Femur (tissue), 1 donor: ENCODE results near the gene MYL7.
A peak's percentile ranks its signal among the peaks of the same experiment; 100 is the strongest.
"Not testable (repeated sequence)": the region's sequence is repeated elsewhere in the genome, so short reads cannot be mapped to it uniquely, and the experiment has no call there.

ENCODE experiments used
- DNase-seq: peaks from one replicate; pipeline ENCODE4 v3.0.0-alpha.2; 2017

The MYL7 gene

GRCh38 chr7:44128721-44129582 lies 12.2 kb downstream of the MYL7 start:
- no peak for DNase-seq

- no peak for DNase-seq
These were observed 14.0 kb downstream of the MYL7 start for GRCh38 chr7:44127161-44127560.

GRCh38 chr7:44126574-44126973 lies 14.6 kb downstream of the MYL7 start:
- DNase-seq, result not testable (repeated sequence)

- DNase-seq, result no peak
These were observed 16.3 kb downstream of the MYL7 start for GRCh38 chr7:44124822-44125202.

GRCh38 chr7:44123190-44124003 lies 17.7 kb downstream of the MYL7 start, which contains the start of gene POLD2:
TSS of gene POLD2 (minus strand) at chr7:44123548. CDS start at chr7:44122053, 1,495 bp downstream.
- DNase-seq, result peak; percentile 99

- no peak for DNase-seq
These were observed 18.6 kb downstream of the MYL7 start for GRCh38 chr7:44122529-44122928.

- no peak for DNase-seq
These were observed 19.2 kb downstream of the MYL7 start for GRCh38 chr7:44121761-44122420.

GRCh38 chr7:44120395-44120794 lies 20.7 kb downstream of the MYL7 start:
- DNase-seq, result no peak

GRCh38 chr7:44119829-44120380 lies 21.2 kb downstream of the MYL7 start:
- no peak for DNase-seq

- DNase-seq, result no peak
These were observed 23.2 kb downstream of the MYL7 start for GRCh38 chr7:44117801-44118429.

GRCh38 chr7:44116789-44117666 lies 24.1 kb downstream of the MYL7 start:
- DNase-seq, result no peak

GRCh38 chr7:44116087-44116788 lies 24.9 kb downstream of the MYL7 start:
- DNase-seq, result no peak

GRCh38 chr7:44114586-44115310 lies 26.4 kb downstream of the MYL7 start:
- peak; percentile 79 for DNase-seq

- DNase-seq, result no peak
These were observed 27.3 kb downstream of the MYL7 start for GRCh38 chr7:44113764-44114354.

GRCh38 chr7:44112997-44113763 lies 28.0 kb downstream of the MYL7 start:
- DNase-seq, result no peak

- DNase-seq, result no peak
These were observed 28.7 kb downstream of the MYL7 start for GRCh38 chr7:44112231-44112996.

GRCh38 chr7:44111761-44112160 lies 29.4 kb downstream of the MYL7 start:
- no peak for DNase-seq
